ENCODE data around the gene PIEZO1. TPM values are rescaled to one million over a fixed set of nuclear protein-coding genes. Genes with fewer than 3 reads are reported as not detected.

Gene PIEZO1
- total RNA-seq, 2 donors from 2014 or later: 37.7 to 73.2 TPM

DNA sequence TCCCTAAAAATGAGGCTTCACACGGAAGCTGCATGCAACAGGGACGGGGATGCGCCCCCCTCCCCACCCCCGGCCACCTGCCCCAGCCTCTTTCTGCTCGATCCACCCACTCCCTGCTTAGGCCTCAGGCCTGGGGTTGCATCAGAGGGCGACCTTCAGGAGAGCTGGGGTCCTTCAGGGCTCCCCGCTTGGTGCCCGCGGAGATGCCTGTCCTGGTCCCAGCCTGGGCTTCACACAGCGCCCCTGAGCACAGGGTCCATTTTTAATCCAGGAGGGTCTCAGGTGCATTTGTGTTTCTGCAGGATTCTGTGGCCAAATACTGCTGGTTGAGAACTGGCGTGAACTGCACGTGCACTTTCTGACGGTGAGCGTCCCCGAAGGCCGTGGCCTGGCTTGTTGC lies 34.1 kb upstream of the PIEZO1 start:
- Histone ChIP-seq H3K9me3 (no peaks in the 10 kb centered on the region), H3K27me3 (no peaks in the 10 kb centered on the region), H3K36me3 (peaks cover 16% of the 10 kb centered on the region), H3K4me1 (no peaks in the 10 kb centered on the region), H3K27ac (no peak overlapping the region), H3K4me3 (no peak overlapping the region)
- TF ChIP-seq, protein P1, sequence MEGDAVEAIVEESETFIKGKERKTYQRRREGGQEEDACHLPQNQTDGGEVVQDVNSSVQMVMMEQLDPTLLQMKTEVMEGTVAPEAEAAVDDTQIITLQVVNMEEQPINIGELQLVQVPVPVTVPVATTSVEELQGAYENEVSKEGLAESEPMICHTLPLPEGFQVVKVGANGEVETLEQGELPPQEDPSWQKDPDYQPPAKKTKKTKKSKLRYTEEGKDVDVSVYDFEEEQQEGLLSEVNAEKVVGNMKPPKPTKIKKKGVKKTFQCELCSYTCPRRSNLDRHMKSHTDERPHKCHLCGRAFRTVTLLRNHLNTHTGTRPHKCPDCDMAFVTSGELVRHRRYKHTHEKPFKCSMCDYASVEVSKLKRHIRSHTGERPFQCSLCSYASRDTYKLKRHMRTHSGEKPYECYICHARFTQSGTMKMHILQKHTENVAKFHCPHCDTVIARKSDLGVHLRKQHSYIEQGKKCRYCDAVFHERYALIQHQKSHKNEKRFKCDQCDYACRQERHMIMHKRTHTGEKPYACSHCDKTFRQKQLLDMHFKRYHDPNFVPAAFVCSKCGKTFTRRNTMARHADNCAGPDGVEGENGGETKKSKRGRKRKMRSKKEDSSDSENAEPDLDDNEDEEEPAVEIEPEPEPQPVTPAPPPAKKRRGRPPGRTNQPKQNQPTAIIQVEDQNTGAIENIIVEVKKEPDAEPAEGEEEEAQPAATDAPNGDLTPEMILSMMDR (IDR thresholded peaks at IDR 0.05): no peak
- no peak for DNase-seq (ENCODE audit: low spot score)

DNA sequence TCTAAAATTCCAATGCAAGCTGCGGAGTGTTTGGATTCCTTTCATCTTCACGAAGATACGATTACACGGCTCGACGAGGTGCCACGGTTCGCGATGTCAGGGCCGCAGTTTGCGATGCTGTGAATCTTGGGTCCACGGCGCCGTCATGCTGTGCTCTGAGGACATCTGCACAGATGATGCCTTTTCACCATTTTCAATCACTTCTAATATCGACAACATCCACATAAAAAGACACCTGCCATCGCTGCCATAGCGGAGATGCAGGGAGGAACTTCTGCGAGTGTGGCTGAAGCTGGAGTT lies 33.5 kb upstream of the PIEZO1 start:
- peaks cover 0 to under 1% of the 10 kb centered on the region in 2 donors for H3K4me1 ChIP-seq
- no peaks in the 10 kb centered on the region for H3K27me3 ChIP-seq
- DNase-seq (ENCODE audit: low spot score): no peak
- H3K27ac ChIP-seq: no peak overlapping the region
- H3K9me3 ChIP-seq: no peaks in the 10 kb centered on the region
- TF ChIP-seq, protein P1 (IDR thresholded peaks at IDR 0.05): no peak
- no peak overlapping the region for H3K4me3 ChIP-seq
- peaks cover 14% of the 10 kb centered on the region for H3K36me3 ChIP-seq

- Histone ChIP-seq H3K27me3 (no peaks in the 10 kb centered on the region), H3K36me3 (peaks cover 12% of the 10 kb centered on the region), H3K9me3 (no peaks in the 10 kb centered on the region), H3K27ac (no peak overlapping the region), H3K4me3 (no peak overlapping the region), H3K4me1 (peaks cover 0 to 6% of the 10 kb centered on the region in 2 donors)
- no peak for DNase-seq (ENCODE audit: low spot score)
- TF ChIP-seq, protein P1 (IDR thresholded peaks at IDR 0.05): no peak
Observed at GRCh38 chr16:88817785-88818574, 33.0 kb upstream of the PIEZO1 start.

DNA sequence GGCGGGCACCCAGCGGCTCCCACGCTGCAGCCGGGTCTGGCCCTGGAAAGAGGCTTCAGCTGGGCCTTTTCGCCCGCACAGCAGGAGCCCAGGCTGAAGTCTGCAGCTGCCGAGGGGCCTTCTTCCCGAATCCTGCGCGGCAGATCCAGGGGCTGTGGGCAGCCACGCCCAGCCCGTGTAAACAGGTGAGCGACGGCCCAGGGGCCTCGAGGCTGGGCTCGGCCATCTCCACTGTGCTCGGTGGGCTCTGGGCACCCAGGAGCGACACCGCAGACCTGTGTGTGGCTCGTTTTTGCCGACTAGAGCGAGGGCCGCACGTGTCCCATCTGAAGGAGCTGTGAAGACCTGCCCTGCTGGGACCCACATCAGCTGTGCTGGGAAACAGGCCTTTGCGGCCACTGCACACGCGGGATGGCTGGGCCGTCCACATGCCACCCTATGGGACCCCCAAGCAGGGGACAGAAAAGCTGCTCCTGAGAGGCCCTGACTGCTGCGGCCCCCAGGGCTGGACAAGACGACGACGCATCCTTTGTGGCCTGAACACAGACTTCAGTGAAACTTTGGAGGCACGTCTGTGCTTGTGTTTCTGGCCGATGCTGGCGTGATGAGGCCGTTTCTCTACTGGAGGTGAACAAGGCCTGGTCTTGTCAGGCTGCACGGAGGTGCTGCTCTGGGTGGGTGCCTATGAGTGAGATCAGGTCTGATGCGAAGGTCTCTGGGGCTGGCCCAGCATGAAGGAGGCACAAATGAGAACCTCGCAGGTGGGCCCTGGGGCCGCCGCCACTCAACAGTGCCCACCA lies 31.9 kb upstream of the PIEZO1 start:
- TF ChIP-seq, protein P1 (IDR thresholded peaks at IDR 0.05): no peak
- Histone ChIP-seq H3K4me1 (peaks cover 0 to 16% of the 10 kb centered on the region in 2 donors), H3K4me3 (no peak overlapping the region), H3K27ac (no peak overlapping the region), H3K9me3 (no peaks in the 10 kb centered on the region), H3K27me3 (no peaks in the 10 kb centered on the region), H3K36me3 (peaks cover 2% of the 10 kb centered on the region)
- no peak for DNase-seq (ENCODE audit: low spot score)

DNA sequence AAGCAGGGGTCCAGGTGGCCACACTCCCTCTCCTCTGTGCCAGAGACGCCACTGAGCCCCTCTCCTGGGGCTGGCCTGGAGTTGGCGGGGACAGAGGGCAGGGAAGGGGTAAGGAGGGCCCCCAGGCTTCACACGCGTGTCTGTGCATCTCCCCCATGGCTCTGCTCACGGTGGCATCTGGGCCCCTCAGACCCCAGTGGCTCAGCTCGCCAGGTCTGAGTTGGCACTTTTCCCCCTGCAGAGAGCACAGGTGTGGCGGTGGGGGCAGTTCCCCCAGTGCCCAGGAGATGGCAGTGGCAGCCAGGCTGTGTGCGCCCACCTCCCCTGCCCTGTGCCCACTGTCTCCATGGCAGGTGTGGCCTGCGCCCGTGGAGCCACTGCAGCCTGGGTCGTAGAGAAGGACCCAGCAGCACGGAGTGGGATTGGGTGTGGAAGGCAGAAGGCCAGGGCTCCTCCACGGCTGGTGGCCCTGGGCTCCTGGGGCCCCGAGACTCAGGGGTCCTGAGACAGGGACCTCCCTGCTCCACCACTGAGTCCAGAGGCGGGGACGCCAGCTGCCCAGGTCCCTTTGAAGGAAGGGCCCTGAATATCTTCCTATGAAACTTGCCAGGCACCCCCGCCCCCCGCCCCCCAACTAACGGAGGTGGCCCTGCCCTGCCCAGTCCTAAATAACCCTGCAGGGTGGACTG lies 31.0 kb upstream of the PIEZO1 start:
- H3K4me1 ChIP-seq: peaks cover 0 to 21% of the 10 kb centered on the region in 2 donors
- H3K27me3 ChIP-seq: no peaks in the 10 kb centered on the region
- H3K27ac ChIP-seq: no peak overlapping the region
- no peak for DNase-seq (ENCODE audit: low spot score)
- no peak overlapping the region for H3K4me3 ChIP-seq
- TF ChIP-seq, protein P1 (IDR thresholded peaks at IDR 0.05): peak; percentile 39 to 75
- no peaks in the 10 kb centered on the region for H3K36me3 ChIP-seq
- no peaks in the 10 kb centered on the region for H3K9me3 ChIP-seq
